Stimulated activated CD4-positive, alpha-beta T cell treated with anti-CD3 and anti-CD28 coated beads, Interleukin-15, amount 100 ng/mL, for 1 hour (primary cell): ENCODE measurements around the gene PTGER4.
A peak's percentile ranks its signal among the peaks of the same experiment; 100 is the strongest.
"Not testable (repeated sequence)": the region's sequence is repeated elsewhere in the genome, so short reads cannot be mapped to it uniquely, and the experiment has no call there.

Source experiments
- DNase-seq, 2 donors: peaks; one replicate each; pipeline ENCODE4 v3.0.0-alpha.2; 2020; ENCODE audit warnings: low read depth in 1 of 2, low spot score in 1 of 2

PTGER4 gene

DNA sequence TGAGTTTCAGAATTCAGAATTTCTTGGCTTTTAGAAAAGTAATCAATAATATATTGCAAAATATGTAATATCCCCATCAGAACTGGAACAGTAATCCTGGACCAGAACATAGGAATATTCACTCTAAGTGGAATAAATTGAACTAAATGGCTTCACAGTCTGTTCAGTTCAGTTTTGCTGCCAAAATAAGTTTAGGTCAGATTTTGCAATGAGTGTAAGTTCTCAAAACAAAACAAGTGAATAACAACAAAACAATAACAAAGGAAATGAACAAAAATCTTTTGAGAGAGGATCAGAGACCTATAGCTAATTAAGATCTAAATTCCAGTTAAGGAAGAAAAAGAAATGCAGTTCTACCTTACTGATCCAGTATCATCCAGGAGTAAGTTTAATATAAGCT is 9.3 kb downstream of the PTGER4 start:
- no peak for DNase-seq

DNA sequence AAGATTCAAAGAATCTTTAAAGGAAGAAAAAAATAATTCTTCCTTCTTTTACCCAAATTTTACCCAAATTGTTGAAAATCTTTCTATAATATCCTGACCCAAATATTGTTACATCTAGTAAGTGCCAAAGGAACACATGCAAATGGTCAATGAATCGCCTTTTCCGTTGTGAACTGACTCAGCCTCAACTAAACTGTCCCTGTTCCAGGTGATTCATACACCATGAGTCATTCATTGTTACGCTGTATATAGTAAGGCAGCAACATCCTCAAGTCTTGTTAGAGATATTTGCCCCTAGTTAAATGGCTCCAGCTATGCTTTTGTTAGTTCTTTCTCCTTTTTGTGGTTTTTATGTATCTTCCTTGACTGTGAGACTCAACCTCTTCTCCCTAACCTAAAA is 9.7 kb downstream of the PTGER4 start:
- DNase-seq: peak in 1 of 2 donors; percentile 4

DNA sequence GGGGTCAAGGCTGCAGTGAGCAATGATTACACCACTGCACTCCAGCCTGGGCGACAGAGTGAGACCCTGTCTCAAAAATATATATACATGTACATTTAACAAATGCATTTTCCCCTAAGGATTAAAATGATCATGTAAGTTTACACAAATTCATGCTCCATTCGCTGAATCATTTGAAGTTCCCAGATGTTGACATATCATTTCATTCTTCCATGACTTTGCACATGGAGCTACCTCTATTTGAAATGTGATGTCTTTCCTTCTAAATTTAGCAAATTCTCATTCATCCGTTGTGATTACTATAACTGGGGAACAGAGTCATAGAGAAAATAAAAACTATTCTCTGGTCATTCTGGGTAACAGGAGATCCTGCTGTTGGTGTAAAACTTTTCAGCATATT is 10.6 kb downstream of the PTGER4 start:
- DNase-seq: no peak

GRCh38 chr5:40691894-40692293 is 12.2 kb downstream of the PTGER4 start:
- DNase-seq: no peak

DNA sequence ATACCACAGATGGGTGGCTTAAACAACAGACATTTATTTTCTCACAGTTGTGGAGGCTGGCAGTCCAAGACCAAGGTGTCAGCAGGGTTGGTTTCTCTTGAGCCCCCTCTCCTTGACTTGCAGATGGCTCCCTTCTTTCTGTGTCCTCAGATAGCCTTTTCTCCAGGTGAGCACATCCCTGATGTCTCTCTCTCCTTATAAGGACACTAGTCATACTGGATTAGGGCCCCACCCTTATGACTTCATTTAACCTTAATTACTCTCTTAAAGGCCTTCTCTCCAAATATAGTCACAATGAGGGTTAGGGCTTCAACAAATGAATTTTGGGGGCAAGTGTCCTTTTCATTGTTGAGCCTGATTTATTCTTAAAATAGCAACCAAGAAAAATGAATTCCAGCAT is 14.7 kb downstream of the PTGER4 start:
- no peak for DNase-seq

- DNase-seq: no peak
These were observed 20.5 kb downstream of the PTGER4 start for GRCh38 chr5:40700116-40700782.

DNA sequence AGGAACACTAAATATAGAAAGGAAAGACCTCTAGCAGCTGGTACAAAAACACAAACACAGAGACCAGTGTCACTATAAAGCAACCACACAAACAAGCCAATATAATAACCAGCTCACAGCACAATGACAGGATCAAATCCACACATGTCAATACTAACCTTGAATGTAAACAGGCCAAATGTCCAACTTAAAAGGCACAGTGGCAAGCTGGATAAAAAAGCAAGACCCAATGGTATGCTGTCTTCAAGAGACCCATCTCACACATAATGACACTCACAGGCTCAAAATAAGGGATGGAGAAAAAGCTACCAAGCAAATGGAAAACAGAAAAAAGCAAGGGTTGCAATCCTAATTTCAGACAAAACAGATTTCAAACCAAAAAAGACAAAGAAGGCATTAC is 22.3 kb downstream of the PTGER4 start:
- not testable (repeated sequence) for DNase-seq

DNA sequence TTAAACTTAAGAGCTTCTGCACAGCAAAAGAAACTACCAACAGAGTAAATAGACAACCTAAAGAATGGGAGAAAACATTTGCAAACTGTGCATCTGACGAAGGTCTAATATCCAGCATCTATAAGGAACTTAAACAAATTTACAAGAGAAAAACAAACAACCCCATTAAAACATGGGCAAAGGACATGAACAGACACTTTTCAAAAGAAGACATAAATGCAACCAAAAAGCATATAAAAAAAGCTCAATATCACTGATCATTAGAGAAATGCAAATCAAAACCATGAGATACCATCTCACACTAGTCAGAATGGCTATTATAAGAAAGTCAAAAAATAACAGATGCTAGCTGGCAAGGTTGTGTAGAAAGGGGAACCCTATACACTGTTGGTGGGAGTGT is 25.8 kb downstream of the PTGER4 start:
- not testable (repeated sequence) for DNase-seq

DNA sequence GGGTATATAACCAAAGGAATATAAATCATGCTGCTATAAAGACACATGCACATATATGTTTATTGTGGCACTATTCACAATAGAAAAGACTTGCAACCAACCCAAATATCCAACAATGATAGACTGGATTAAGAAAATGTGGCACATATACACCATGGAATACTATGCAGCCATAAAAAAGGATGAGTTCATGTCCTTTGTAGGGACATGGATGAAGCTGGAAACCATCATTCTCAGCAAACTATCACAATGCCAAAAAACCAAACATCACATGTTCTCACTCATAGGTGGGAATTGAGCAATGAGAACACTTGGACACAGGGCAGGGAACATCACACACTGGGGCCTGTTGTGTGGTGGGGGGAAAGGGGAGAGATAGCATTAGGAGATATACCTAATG is 30.9 kb downstream of the PTGER4 start:
- not testable (repeated sequence) for DNase-seq

GRCh38 chr5:40714001-40714400 is 34.3 kb downstream of the PTGER4 start:
- DNase-seq: no peak

DNA sequence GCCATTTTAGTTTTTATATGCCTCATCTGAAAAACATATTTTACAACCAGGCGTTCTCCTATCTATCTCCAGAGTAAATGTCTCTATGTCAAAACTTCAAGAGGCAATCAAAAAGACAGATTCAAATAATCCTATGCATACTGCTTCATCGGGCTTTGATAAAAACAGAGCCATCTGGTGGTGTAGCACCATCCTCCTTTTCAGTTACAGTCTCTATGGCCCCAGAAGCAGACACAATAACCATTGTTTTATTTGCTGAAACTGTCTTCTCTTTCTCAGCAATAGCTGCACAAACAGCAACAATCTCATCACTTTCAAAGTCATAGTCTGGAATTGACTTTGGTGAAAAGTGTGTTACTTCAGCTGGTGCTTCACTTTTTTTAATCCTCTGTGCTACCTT is 36.3 kb downstream of the PTGER4 start:
- DNase-seq: no peak

GRCh38 chr5:40716590-40716989 is 36.9 kb downstream of the PTGER4 start:
- DNase-seq: no peak

GRCh38 chr5:40717281-40717680 is 37.6 kb downstream of the PTGER4 start:
- no peak for DNase-seq

- no peak for DNase-seq
These were observed 40.4 kb downstream of the PTGER4 start for GRCh38 chr5:40720069-40720468.

DNA sequence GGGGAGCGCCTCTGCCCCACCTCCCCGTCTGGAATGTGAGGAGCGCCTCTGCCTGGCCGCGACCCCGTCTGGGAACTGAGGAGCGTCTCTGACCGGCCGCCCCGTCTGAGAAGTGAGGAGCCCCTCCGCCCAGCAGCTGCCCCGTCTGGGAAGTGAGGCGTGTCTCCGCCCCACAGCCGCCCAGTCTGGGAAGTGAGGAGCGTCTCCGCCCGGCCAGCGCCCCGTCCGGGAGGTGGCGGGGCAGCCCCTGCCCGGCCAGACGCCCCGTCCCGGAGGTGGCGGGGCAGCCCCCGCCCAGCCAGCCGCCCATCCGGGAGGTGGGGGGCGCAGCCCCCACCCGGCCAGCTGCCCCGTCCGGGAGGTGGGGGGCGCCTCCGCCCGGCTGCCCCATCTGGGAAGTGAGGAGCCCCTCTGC is 42.8 kb downstream of the PTGER4 start:
- DNase-seq: not testable (repeated sequence)

DNA sequence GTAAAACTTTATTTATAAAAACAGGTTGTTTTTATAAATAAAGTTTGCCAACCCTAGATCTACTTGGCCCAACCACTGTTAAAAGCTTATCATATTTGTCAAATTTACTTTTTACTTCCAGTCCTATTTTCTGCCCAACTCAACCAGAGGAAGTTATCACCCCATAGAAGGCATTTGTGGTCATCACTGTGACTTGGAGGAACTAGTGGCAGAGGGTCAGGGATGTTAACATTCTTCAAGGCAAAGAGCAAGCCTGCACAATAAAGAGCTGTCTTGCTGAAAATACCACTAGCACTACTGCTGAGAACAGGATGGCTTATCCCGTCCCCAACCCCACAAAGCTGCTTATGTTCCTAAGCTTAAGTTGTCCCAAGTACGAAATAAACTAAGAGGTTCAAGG is 53.7 kb downstream of the PTGER4 start:
- no peak for DNase-seq

DNA sequence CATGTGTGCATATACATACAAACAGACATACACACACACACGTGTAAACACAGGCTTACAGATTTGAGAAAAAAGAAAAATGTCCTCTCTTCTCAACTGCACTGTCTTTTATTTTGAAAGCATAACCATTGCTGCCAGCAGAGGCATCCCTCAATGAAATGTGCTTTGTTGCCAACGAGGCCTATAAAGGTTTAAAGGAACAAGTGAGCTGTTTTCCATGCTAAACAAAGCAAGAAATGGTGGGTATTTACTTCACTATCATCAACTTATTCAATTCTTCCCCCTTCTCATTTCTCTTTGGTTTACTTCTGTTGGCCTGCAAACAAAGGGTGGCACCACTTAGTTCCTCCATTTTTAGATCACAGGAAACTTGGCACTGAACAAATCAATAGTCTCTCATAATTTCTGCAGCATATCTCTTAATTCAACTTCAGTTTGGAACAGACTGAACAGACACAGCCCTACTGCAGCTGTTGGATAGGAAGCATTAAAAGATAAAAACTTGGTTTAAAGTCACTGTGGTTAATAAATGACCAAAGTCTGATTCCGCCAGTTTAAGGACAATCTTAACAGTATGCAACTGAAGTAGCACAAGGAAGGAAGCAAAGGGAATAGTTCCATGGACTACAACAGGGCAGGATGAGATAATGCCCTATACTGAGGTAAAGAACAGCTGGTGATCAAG is 54.3 kb downstream of the PTGER4 start:
- DNase-seq: no peak

- no peak for DNase-seq
These were observed 55.3 kb downstream of the PTGER4 start for GRCh38 chr5:40734986-40735385.

GRCh38 chr5:40735609-40736008 is 55.9 kb downstream of the PTGER4 start:
- no peak for DNase-seq

DNA sequence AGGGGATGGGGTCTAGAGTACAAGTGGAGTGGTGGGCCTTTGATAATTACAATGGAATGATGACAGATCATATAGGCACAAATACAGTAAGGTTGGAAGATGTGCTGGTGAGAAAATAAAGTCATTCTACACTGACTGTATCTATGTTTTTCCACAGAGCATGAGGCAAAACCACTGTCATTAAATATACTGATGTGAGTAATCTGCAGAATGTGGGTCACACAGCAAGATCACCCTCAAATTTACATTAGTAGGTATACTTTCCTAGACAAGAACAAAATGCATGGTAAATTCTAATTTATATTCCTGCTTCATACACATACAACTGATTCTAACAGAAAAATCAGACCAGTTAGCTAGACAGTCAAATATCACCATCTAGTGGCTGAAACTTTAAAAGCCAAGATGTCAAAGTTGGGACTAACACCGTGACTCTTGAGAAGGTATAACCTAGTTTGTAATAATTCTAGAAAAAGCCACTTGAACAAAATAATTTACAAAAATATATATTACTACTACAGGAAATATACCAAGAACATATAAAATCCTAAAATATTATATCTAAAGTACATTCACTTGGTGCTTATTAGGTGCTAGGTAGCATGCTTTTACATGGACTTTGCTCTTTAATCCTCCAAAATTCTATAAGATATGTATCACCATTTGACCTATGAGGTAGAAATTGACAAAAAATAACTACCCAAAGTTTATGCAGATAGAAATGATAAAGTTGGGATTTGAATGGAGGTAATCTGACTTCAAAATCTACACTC is 56.6 kb downstream of the PTGER4 start:
- DNase-seq: no peak

DNA sequence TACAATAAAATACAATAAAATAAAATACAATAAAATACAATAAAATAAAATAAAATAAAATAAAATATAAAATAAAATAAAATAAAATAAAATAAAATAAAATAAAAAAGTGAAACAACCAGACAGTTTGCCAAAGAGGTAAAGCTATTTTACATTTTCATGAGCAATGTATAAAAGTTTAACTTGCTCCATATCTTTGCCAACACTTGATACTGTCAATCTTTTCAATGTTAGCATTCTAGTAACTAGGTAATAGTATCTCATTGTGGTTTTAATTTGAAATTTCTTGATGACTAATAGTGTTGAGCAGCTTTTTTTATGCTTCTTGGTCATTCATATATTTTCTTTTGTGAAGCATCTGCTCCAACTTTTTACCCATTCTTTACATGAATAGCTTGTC is 58.8 kb downstream of the PTGER4 start:
- DNase-seq: no peak
